NCI-H69 (cell line): ENCODE measurements around the gene MOCS1.

ENCODE experiments used
- DNase-seq: peaks from one replicate; lab custom pipeline; 2025; lab: John Stamatoyannopoulos, UW

Gene MOCS1

DNA sequence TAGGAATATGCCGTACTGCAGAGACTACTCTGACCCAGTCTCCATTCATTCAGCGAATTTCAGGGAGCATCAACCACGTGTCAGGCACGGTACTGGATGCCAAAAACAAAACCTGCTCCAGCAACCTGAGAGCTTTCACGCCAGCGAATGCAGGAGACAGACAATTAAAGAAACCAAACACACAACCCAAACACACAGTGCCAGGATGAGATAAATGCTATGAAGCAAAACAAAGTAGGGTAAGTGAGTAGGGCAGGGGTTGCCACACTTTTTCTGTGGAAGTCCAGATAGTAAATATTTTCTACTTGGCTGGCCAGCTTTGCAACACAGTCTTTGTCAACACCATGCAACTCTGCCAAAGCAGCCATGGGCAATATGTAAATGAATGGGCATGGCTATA lies 10.0 kb downstream of the MOCS1 start:
- DNase-seq: no peak

- DNase-seq: peak; percentile 5
These were observed 10.4 kb downstream of the MOCS1 start for GRCh38 chr6:39923861-39924260.

DNA sequence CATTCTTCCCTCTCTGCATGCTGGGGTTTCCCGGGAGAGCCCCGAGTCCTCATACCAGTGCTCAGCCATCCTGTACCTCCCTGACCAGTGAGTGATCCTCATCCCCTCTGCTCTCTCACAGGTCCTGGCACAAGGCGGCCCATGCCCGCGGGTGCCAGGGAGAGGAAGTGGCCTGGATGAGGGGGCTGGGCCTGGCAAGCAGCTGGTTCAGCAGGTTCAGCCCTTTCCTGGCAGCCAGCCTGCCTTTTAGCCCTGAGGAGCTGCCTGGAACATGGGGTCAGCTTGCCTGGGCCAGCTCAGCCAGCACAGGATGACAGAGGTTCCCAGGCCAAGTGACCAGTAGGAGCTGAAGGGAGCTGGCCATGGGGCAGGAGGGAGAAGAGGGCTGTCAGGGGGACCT lies 10.9 kb downstream of the MOCS1 start:
- DNase-seq: no peak

DNA sequence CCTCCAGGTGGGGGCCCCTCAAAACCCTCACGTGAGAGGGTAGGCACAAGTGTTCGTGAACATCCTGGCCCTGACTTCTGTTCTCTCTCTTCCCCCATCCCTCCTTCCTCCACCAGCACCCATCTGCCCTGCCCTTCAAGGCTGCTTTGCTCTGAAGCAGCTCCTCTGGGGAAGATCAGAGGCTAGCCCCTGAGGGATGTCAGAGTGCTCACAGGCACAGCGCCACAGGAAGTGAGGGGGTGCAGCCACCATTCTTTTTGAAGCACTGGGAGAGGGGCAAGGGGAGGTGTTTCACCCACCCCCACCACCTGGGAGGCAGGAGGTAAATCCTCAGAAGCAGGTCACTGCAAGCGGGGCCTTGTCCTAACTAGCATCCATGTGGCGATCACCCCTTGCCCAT lies 11.4 kb downstream of the MOCS1 start:
- DNase-seq: no peak

GRCh38 chr6:39920157-39920556 lies 14.1 kb downstream of the MOCS1 start:
- DNase-seq: no peak

- DNase-seq: no peak
These were observed 15.4 kb downstream of the MOCS1 start for GRCh38 chr6:39918831-39919230.

DNA sequence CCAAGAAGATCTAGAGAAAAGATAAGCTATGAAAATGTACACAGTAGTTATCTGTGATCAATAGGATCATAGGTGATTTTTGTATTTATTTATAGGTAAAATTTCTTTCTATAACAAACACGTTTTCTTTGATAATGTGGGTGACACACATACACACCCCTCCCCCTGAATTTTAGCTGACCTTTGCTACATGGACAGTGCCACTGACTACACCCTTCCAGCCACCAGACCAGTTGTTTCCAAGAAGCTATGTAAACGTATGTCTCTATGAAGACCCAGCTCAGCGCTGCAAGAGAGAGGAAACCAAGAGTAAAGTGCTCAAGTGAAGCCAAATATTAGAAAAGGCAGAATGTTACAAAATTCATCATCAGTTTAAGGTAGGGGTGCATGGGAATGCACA lies 16.3 kb downstream of the MOCS1 start:
- DNase-seq: no peak

- no peak for DNase-seq
These were observed 16.9 kb downstream of the MOCS1 start for GRCh38 chr6:39917329-39917728.

DNA sequence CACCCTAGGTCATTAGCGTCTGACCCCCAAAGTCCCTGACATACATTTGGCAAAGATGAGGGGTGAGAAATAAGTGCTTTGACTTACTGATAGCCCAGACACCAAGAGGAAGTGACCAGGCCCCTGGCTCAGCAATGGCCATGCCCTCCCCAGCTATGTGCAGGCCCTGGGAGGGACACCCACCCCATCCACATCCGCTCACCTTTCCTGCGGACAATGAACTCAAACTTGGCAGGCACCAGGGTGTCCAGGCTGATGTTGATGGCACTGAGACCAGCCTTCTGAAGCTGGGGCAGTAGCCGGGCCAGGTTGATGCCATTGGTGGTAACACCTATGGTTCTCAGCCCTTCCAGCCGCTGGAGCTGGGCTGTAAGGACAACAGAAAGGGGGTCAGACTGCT lies 18.4 kb downstream of the MOCS1 start:
- no peak for DNase-seq

GRCh38 chr6:39914239-39914638 lies 20.0 kb downstream of the MOCS1 start:
- no peak for DNase-seq

DNA sequence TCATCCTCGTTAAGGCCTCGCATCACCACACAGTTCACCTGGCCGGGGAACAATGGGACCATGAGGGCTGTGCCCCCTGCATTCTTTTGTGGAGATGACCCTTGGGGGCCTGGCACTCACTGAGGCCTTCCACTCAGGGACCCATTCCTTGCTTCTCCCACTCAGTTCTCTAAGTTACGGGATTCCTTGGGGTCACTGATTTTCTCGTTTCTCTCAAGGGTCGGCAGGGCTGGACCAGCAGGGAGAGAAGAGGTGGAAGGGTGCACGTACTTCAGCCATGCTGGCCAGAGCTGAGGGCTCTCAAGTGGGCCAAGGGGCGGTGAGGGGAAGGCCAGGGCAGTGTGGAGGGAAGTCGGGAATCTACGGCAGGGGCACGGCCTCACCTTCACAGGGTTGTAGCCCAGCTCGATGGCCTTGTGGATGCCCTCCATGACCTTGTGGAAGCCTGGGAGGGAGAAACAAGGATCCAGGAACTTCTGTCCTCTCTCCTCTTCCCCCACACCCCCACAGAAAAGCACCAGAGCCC lies 20.8 kb downstream of the MOCS1 start:
- DNase-seq: no peak

GRCh38 chr6:39912446-39912845 lies 21.8 kb downstream of the MOCS1 start:
- DNase-seq: no peak

GRCh38 chr6:39911513-39912125 lies 22.6 kb downstream of the MOCS1 start:
- no peak for DNase-seq

- DNase-seq: no peak
These were observed 23.5 kb downstream of the MOCS1 start for GRCh38 chr6:39910744-39911143.

GRCh38 chr6:39910164-39910563 lies 24.1 kb downstream of the MOCS1 start:
- DNase-seq: no peak

- no peak for DNase-seq
These were observed 24.6 kb downstream of the MOCS1 start for GRCh38 chr6:39909701-39910100.

DNA sequence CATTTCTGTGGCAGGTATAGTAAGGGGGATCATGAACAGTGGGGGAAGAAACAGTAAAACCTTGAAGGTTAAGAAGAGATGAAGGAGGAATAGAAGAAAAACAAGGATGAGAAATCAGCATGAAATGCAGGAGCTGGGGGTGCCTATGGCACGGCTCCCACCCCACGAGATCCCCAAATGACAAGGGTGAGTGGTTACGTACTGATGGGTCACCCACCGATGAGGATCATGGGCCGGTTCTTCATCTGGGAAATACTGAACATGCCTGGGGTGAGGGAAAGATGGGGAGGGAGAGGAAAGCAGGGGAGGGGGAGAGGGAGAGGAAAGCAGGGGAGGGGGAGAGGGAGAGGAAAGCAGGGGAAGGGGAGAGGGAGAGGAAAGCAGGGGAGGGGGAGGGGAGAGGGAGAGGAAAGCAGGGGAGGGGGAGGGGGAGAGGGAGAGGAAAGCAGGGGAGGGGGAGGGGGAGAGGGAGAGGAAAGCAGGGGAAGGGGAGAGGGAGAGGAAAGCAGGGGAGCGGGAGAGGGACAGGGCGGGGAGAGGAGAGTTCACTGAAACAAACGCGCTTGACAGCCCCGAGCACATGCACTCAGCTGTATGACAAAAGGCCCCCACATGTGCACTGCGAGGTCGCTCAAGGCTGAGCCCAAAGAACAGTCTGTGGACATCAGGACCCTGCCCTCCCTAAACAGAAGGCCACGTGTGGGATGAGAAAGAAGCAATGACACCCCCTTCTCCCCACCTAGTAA lies 25.3 kb downstream of the MOCS1 start:
- no peak for DNase-seq

- no peak for DNase-seq
These were observed 26.2 kb downstream of the MOCS1 start for GRCh38 chr6:39907871-39908575.

DNA sequence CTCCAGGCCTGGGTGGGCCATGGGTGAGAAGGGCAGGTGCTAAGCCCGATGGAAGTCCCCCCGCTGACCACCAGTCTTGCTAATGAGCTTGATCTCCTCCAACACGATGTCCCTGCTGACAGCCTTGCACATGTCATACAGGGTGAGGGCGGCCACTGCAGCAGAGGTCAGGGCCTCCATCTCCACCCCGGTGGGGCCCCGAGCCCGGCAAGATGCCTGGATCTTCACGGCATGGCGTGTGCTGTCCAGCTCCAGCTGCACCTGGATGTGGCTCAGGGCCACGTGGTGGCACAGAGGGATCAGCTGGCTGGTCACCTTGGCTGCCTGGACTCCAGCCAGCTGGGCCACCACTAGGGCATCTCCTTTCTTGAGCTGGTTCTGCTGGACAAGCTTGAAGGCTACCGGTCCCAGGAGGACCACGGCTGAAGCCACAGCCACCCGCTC lies 27.9 kb downstream of the MOCS1 start:
- no peak for DNase-seq

- no peak for DNase-seq
These were observed 28.7 kb downstream of the MOCS1 start for GRCh38 chr6:39905640-39905975.

- no peak for DNase-seq
These were observed 29.2 kb downstream of the MOCS1 start for GRCh38 chr6:39904946-39905639.

GRCh38 chr6:39903656-39904055 lies 30.6 kb downstream of the MOCS1 start:
- no peak for DNase-seq
